SU-DHL-6 (cell line): ENCODE data around the gene LRRC49.
"Not testable (repeated sequence)": the region's sequence is repeated elsewhere in the genome, so short reads cannot be mapped to it uniquely, and the experiment has no call there.

ENCODE experiments used
- H2AFZ ChIP-seq: fragments of 200-600 bp; sonication (generic); 2 replicates; pipeline ENCODE4 v1.6.1; 2014; ENCODE audit warnings: low read depth, mild to moderate bottlenecking, moderate library complexity, mixed read lengths, antibody characterized with exemption, low read length; ENCODE audit not compliant: severe bottlenecking
- H3F3A ChIP-seq: fragments of 200-600 bp; shearing (Covaris generic); 2 replicates; pipeline ENCODE4 v1.6.0; 2016; ENCODE audit warnings: antibody characterized with exemption, mild to moderate bottlenecking; ENCODE audit not compliant: insufficient read depth
- H3K27ac ChIP-seq: fragments of 200-600 bp; sonication (generic); 2 replicates; pipeline ENCODE4 v1.5.1; 2016; ENCODE audit warnings: low read depth, mild to moderate bottlenecking, low read length, moderate library complexity, mixed read lengths
- H3K27me3 ChIP-seq: fragments of 200-600 bp; sonication (generic), shearing (Covaris generic); 2 replicates; pipeline ENCODE4 v1.6.0; 2014; ENCODE audit warnings: mild to moderate bottlenecking, low read length
- H3K36me3 ChIP-seq: fragments of 200-600 bp; sonication (generic); 2 replicates; pipeline ENCODE4 v1.6.1; 2014; ENCODE audit warnings: mild to moderate bottlenecking, low read length, mixed read lengths
- H3K4me2 ChIP-seq: fragments of 300-600, 200-600 bp; shearing (Covaris generic), sonication (generic); 2 replicates; pipeline ENCODE4 v1.6.0; 2014; ENCODE audit warnings: low read length, low read depth, mild to moderate bottlenecking; ENCODE audit not compliant: poor library complexity, severe bottlenecking
- H3K4me3 ChIP-seq: fragments of 200-600 bp; sonication (generic); 2 replicates; pipeline ENCODE4 v1.5.1; 2014; ENCODE audit warnings: antibody characterized with exemption, low read length, mild to moderate bottlenecking, mixed read lengths; ENCODE audit not compliant: insufficient read depth, poor library complexity, severe bottlenecking
- H3K79me2 ChIP-seq: fragments of 200-600 bp; sonication (generic); 2 replicates; pipeline ENCODE4 v1.6.1; 2014; ENCODE audit warnings: mild to moderate bottlenecking, low read length, moderate library complexity; ENCODE audit not compliant: insufficient read depth
- H3K9ac ChIP-seq: fragments of 200-600 bp; sonication (generic); 2 replicates; pipeline ENCODE4 v1.7.0; 2014; ENCODE audit warnings: mild to moderate bottlenecking, low read length
- H3K9me2 ChIP-seq: fragments of 200-600 bp; sonication (generic); replicated peaks from 2 replicates; pipeline ENCODE4 v1.6.1; 2014; ENCODE audit warnings: low read length; ENCODE audit not compliant: insufficient read depth
- H3K9me3 ChIP-seq: fragments of 200-600 bp; sonication (generic); 2 replicates; pipeline ENCODE4 v1.6.1; 2014; ENCODE audit warnings: low read length, mixed read lengths; ENCODE audit not compliant: insufficient read depth
- H4K20me1 ChIP-seq: fragments of 200-600 bp; sonication (generic); 2 replicates; pipeline ENCODE4 v1.6.1; 2014; ENCODE audit warnings: low read depth, mild to moderate bottlenecking, antibody characterized with exemption, low read length, moderate library complexity, mixed read lengths
- CTCF ChIP-seq: fragments of 200-600 bp; sonication (generic); IDR thresholded peaks from one replicate; pipeline ENCODE4 v1.5.1; 2017; ENCODE audit warnings: antibody characterized with exemption, mild to moderate bottlenecking, low read length, moderate library complexity; ENCODE audit not compliant: insufficient read depth, poor library complexity, severe bottlenecking
- EZH2phosphoT487 ChIP-seq: fragments of 200-600 bp; sonication (generic), shearing (Covaris generic); conservative IDR thresholded peaks from 2 replicates; pipeline ENCODE4 v1.6.1; 2018; ENCODE audit warnings: mild to moderate bottlenecking, antibody characterized with exemption, low read length, moderate library complexity, mixed read lengths

LRRC49 gene

DNA sequence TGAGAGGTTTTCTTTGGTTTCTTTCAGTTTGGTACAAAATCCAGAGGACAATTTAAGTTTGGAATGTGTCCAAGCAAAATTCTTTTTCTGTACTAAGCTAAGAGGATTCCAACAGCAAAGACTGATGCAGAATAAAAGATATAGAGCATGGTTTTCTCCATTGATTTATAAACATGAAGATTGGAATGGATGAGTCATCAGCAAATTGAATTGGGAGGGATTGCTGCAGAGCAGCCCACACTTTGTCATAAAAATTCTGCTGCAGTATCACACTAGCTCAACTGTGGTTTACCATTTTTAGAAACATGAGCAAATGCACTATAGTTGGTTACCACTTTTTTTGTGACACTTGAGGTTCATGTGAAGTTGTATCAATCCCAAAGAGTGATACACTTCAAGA, 22.6 kb upstream of the LRRC49 start:
- Histone ChIP-seq H3K9me3 (no peaks in the 10 kb centered on the region), H3K27me3 (no peaks in the 10 kb centered on the region), H3K9ac (no peak overlapping the region), H3K4me2 (no peak overlapping the region), H2AFZ (no peak overlapping the region), H4K20me1 (no peaks in the 10 kb centered on the region), H3K9me2 (no peaks in the 10 kb centered on the region), H3K4me3 (no peak overlapping the region), H3K36me3 (no peaks in the 10 kb centered on the region), H3F3A (no peaks in the 10 kb centered on the region), H3K79me2 (no peaks in the 10 kb centered on the region), H3K27ac (no peak overlapping the region)
- TF ChIP-seq EZH2phosphoT487, result no peak
- TF ChIP-seq CTCF, result no peak

- H3K27ac ChIP-seq, H3K9ac ChIP-seq, H3K9me2 ChIP-seq, H4K20me1 ChIP-seq, H3K4me3 ChIP-seq, H3K27me3 ChIP-seq, H3F3A ChIP-seq, H2AFZ ChIP-seq, H3K4me2 ChIP-seq, H3K79me2 ChIP-seq, H3K9me3 ChIP-seq, H3K36me3 ChIP-seq: not testable (repeated sequence)
These were observed 21.1 kb upstream of the LRRC49 start for GRCh38 chr15:70871490-70871889.

DNA sequence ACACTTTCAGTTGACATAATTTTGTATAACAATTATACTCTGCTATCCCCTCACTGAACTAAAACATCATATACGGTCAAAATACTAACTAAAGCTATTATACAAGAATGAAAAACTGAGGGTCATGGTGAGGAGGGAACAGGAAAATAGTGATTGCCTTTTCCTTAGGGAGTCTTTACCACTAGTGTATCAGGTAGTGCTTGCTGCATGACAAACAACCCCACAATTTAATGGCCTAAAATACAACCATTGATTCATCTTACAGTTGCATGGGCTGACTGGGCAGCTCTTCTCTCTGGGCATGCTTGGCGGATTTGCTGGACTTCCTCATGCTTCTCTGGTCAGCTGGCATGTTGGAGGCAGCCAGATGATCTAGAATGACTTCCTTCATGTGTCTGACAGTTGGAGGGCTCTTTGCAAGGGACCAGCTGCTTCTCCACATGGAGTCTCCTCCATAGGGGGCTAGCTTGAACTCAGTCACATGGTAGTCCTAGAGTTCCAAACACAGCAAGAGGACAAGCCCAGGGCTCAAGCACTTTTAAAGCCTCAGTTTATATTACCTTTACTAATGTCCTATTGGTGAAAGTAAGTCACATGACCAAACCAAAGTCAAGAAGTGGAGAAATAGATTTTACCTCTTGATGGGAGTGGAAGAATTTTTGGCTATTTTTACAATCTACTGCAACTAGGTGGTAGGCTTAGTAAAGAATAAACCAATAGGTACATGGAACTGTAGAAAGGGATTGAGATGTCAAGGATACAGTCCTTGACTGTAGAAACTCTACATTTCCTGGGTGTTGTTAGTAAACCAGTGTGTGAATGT, 19.2 kb upstream of the LRRC49 start:
- TF ChIP-seq CTCF (no peak), EZH2phosphoT487 (no peak)
- Histone ChIP-seq H3K4me3 (no peak overlapping the region), H3K9me2 (no peaks in the 10 kb centered on the region)

DNA sequence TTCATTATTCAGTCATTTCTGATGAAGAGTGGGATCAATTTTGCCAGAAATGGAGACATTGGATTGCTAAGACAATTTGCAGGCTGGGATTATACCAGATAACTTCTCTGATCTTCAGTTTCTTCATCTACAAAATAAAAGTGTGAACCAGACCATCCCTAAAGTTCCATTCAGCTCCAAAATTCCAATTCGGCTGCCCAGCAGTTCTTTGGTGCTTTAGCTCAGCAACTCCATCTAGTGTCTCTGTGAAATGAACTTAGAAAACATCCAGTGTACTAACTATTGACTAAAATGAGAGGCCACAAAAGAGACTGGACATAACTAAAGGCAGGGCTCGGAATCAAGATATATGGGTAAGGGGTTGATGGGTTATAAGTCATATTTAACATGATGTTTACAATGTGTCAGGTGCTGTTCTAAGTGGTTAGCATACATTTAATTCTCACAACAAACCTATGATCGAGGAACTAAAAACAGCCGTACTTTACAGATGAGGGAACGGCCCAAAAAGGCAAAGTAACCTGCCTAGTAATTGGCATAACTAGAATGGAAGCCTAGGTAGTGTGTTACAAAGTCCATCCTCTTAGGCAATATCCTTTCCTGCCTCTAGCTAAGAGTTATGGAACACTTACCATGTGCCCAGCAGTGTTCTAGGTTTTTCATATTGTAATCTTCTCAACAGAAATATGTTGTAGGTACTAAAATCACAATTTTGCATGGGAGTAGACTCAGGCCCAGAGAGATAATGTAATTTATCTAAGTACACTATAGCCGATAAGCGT, 17.4 kb upstream of the LRRC49 start:
- Histone ChIP-seq H3K36me3 (no peaks in the 10 kb centered on the region), H3K4me2 (no peak overlapping the region), H3K4me3 (no peak overlapping the region)

More for the DNA sequence above, 19.2 kb upstream of the LRRC49 start:
- H4K20me1 ChIP-seq, result no peaks in the 10 kb centered on the region
- H3K9me3 ChIP-seq, result no peaks in the 10 kb centered on the region
- H3K79me2 ChIP-seq, result no peaks in the 10 kb centered on the region
- H3K4me2 ChIP-seq, result no peak overlapping the region
- H3K36me3 ChIP-seq, result no peaks in the 10 kb centered on the region
- no peak overlapping the region for H2AFZ ChIP-seq
- H3K27me3 ChIP-seq, result no peaks in the 10 kb centered on the region
- no peak overlapping the region for H3K27ac ChIP-seq
- H3K9ac ChIP-seq, result no peak overlapping the region
- H3F3A ChIP-seq, result no peaks in the 10 kb centered on the region

More for the DNA sequence above, 17.4 kb upstream of the LRRC49 start:
- Histone ChIP-seq H3K9ac (no peak overlapping the region), H3K79me2 (no peaks in the 10 kb centered on the region), H3K27ac (no peak overlapping the region), H3K9me3 (no peaks in the 10 kb centered on the region), H3K27me3 (0 out of 2 replicates have a peak, but pooled peaks cover 2% of the 10 kb centered on the region), H3K9me2 (no peaks in the 10 kb centered on the region), H4K20me1 (no peaks in the 10 kb centered on the region), H2AFZ (no peak overlapping the region), H3F3A (no peaks in the 10 kb centered on the region)
- no peak for TF ChIP-seq EZH2phosphoT487
- TF ChIP-seq CTCF, result no peak
